CD4-positive, alpha-beta memory T cell (primary cell): ENCODE results near the gene SEPTIN7. TPM values are rescaled to one million over a fixed set of nuclear protein-coding genes. Genes with fewer than 3 reads are reported as not detected.
A peak's percentile ranks its signal among the peaks of the same experiment; 100 is the strongest.

ENCODE experiments used
- CTCF ChIA-PET: fragments of 350-600 bp; sonication (Branson Sonifier 250); formaldehyde crosslinking; loops from one replicate; lab custom pipeline; 2021; ENCODE audit warnings: inconsistent platforms; ENCODE audit not compliant: partially characterized antibody; lab: Charles Lee
- POLR2A ChIA-PET: fragments of 350-600 bp; sonication (Branson Sonifier 250); formaldehyde crosslinking; loops from one replicate; lab custom pipeline; 2021; ENCODE audit not compliant: partially characterized antibody; lab: Charles Lee
- DNase-seq, 5 donors: peaks; one replicate each; pipeline versions ENCODE4 v3.0.0 to v3.0.0-alpha.2; 2020 to 2022; ENCODE audit warnings: mixed read lengths in 1 of 5
- H3K27ac ChIP-seq: one replicate; pipeline ENCODE4 v1.7.0; 2013; ENCODE audit warnings: low read depth, low read length
- H3K27me3 ChIP-seq: 2 replicates; pipeline ENCODE4 v1.7.0; 2013; ENCODE audit warnings: mild to moderate bottlenecking, low read length, moderate library complexity; ENCODE audit not compliant: insufficient read depth
- H3K36me3 ChIP-seq: 2 replicates; pipeline ENCODE4 v1.7.0; 2013; ENCODE audit warnings: mild to moderate bottlenecking, low read length, moderate library complexity; ENCODE audit not compliant: insufficient read depth
- H3K4me1 ChIP-seq: 2 replicates; pipeline ENCODE4 v1.7.0; 2013; ENCODE audit warnings: mild to moderate bottlenecking, low read length, moderate library complexity; ENCODE audit not compliant: insufficient read depth
- H3K4me3 ChIP-seq, 2 donors: one replicate each; pipeline ENCODE4 v1.7.0; 2013; ENCODE audit warnings: low read length in 2 of 2, mild to moderate bottlenecking in 1 of 2
- H3K9me3 ChIP-seq, 2 donors: one replicate each; pipeline ENCODE4 v1.7.0; 2013; ENCODE audit warnings: low read length in 2 of 2, control low read depth in 1 of 2; ENCODE audit not compliant: control insufficient read depth in 1 of 2
- H3K27ac Mint-ChIP-seq, 7 donors: one replicate each; pipeline ENCODE4 v1.8.0; 2020 to 2021; ENCODE audit warnings: mixed read lengths in 7 of 7, mild to moderate bottlenecking in 6 of 7, inconsistent platforms in 3 of 7, moderate library complexity in 3 of 7
- H3K27me3 Mint-ChIP-seq, 2 donors: one replicate each; pipeline ENCODE4 v1.8.0; 2020 to 2021; ENCODE audit warnings: mixed read lengths in 2 of 2
- H3K36me3 Mint-ChIP-seq, 2 donors: one replicate each; pipeline ENCODE4 v1.8.0; 2020 to 2021; ENCODE audit warnings: mixed read lengths in 2 of 2, inconsistent platforms in 1 of 2, mild to moderate bottlenecking in 1 of 2
- H3K4me1 Mint-ChIP-seq, 4 donors: one replicate each; pipeline ENCODE4 v1.8.0; 2020 to 2021; ENCODE audit warnings: mixed read lengths in 4 of 4, mild to moderate bottlenecking in 1 of 4
- H3K4me3 Mint-ChIP-seq, 8 donors: one replicate each; pipeline ENCODE4 v1.8.0; 2020 to 2021; ENCODE audit warnings: mixed read lengths in 8 of 8, mild to moderate bottlenecking in 7 of 8, moderate library complexity in 6 of 8, inconsistent platforms in 3 of 8
- H3K9me3 Mint-ChIP-seq, 8 donors: one replicate each; pipeline ENCODE4 v1.8.0; 2020 to 2021; ENCODE audit warnings: mixed read lengths in 8 of 8, mild to moderate bottlenecking in 5 of 8, inconsistent platforms in 3 of 8, moderate library complexity in 1 of 8
- intact Hi-C: fragments of 100-400 bp; cut with micrococcal nuclease; formaldehyde crosslinking; loops from one replicate; pipeline ENCODE4 v1.15.1; 2023
- polyA plus RNA-seq, 2 donors: library from polyadenylated mRNA; unstranded; fragments of 300-500 nt; fragmentation: Illumina TruSeq; gene quantifications; one replicate each; pipeline ENCODE4 v1.2.3, GENCODE V29; 2021
- total RNA-seq, 2 experiments: library from RNA; stranded (reverse); gene quantifications; one replicate each; pipeline ENCODE4 v1.2.3, GENCODE V29; 2021

Gene SEPTIN7
- total and polyA plus RNA-seq, 4 experiments from 2014 or later: 197 to 662 (median 390) TPM

GRCh38 chr7:35848725-35849124 is 47.9 kb downstream of the SEPTIN7 start:
- intact Hi-C loops: no loop called here
- Mint-ChIP-seq H3K27me3 (no peaks in the 10 kb centered on the region), H3K4me3 (no peak overlapping the region), H3K9me3 (no peaks in the 10 kb centered on the region), H3K4me1 (peaks cover 45 to 67% (median 57%) of the 10 kb centered on the region in 4 donors), H3K36me3 (peaks cover 24 to 48% of the 10 kb centered on the region in 2 donors), H3K27ac (peak overlapping the region in 2 of 7 donors; percentile 2 to 51)
- H3K27me3 ChIP-seq: no peaks in the 10 kb centered on the region
- H3K4me1 ChIP-seq: peaks cover 13% of the 10 kb centered on the region
- H3K4me3 ChIP-seq: no peak overlapping the region
- H3K9me3 ChIP-seq: no peaks in the 10 kb centered on the region
- CTCF ChIA-PET: interaction anchor here (0.7 kb wide), 1 partner anchor 124 kb away, joined by 3 read pairs; no protein-coding TSS in a partner anchor
- DNase-seq: no peak
- POLR2A ChIA-PET: interaction anchor here (1.1 kb wide), 1 partner anchor 47 kb away, joined by 3 read pairs; no protein-coding TSS in a partner anchor
- H3K27ac ChIP-seq: no peak overlapping the region
- H3K36me3 ChIP-seq: peaks cover 9% of the 10 kb centered on the region

- intact Hi-C loops: no loop called here
- Histone ChIP-seq H3K27ac (no peak overlapping the region), H3K4me1 (peaks cover 19% of the 10 kb centered on the region), H3K9me3 (no peaks in the 10 kb centered on the region), H3K27me3 (no peaks in the 10 kb centered on the region), H3K36me3 (peaks cover 9% of the 10 kb centered on the region), H3K4me3 (no peak overlapping the region)
- peak overlapping the region in 3 of 7 donors; percentile 2 to 63 (median 51) for H3K27ac Mint-ChIP-seq
- peak overlapping the region in 1 of 8 donors; percentile 49 for H3K4me3 Mint-ChIP-seq
- peaks cover 24 to 47% of the 10 kb centered on the region in 2 donors for H3K36me3 Mint-ChIP-seq
- CTCF ChIA-PET: interaction anchor here (0.7 kb wide), 1 partner anchor 124 kb away, joined by 3 read pairs; no protein-coding TSS in a partner anchor
- H3K9me3 Mint-ChIP-seq: no peaks in the 10 kb centered on the region
- no peak for DNase-seq
- H3K4me1 Mint-ChIP-seq: peaks cover 47 to 69% (median 59%) of the 10 kb centered on the region in 4 donors
- no peaks in the 10 kb centered on the region for H3K27me3 Mint-ChIP-seq
- POLR2A ChIA-PET: interaction anchor here (1.1 kb wide), 1 partner anchor 47 kb away, joined by 3 read pairs; no protein-coding TSS in a partner anchor
Measured at GRCh38 chr7:35849158-35849831, 48.4 kb downstream of the SEPTIN7 start.

GRCh38 chr7:35849954-35850353 is 49.1 kb downstream of the SEPTIN7 start:
- intact Hi-C loops: no loop called here
- POLR2A ChIA-PET: no interaction called here
- CTCF ChIA-PET: no interaction called here
- H3K9me3 Mint-ChIP-seq: no peaks in the 10 kb centered on the region
- DNase-seq: no peak
- H3K27me3 ChIP-seq: no peaks in the 10 kb centered on the region
- peaks cover 24 to 44% of the 10 kb centered on the region in 2 donors for H3K36me3 Mint-ChIP-seq
- H3K4me1 ChIP-seq: peaks cover 21% of the 10 kb centered on the region
- H3K27me3 Mint-ChIP-seq: no peaks in the 10 kb centered on the region
- peaks cover 47 to 73% (median 61%) of the 10 kb centered on the region in 4 donors for H3K4me1 Mint-ChIP-seq
- peak overlapping the region in 2 of 7 donors; percentile 33 to 63 for H3K27ac Mint-ChIP-seq
- H3K27ac ChIP-seq: no peak overlapping the region
- H3K4me3 ChIP-seq: no peak overlapping the region
- H3K36me3 ChIP-seq: peaks cover 9% of the 10 kb centered on the region
- H3K4me3 Mint-ChIP-seq: peak overlapping the region in 2 of 8 donors; percentile 20 to 49
- no peaks in the 10 kb centered on the region for H3K9me3 ChIP-seq

Other genes starting within 250 kb of the SEPTIN7 start
- gene HERPUD2, start 105.9 kb upstream of the SEPTIN7 start, total RNA-seq: 10 to 100 TPM; 67.3 to 71.8 TPM
- gene HERPUD2, start 105.9 kb upstream of the SEPTIN7 start, polyA plus RNA-seq: 10 to 100 TPM; 89.2 to 99.2 TPM